Measurements from ENCODE around the gene SRSF12.
A peak's percentile ranks its signal among the peaks of the same experiment; 100 is the strongest.
"Not testable (repeated sequence)": the region's sequence is repeated elsewhere in the genome, so short reads cannot be mapped to it uniquely, and the experiment has no call there.

The SRSF12 gene

GRCh38 chr6:89133981-89134380 lies 16.1 kb upstream of the SRSF12 start:
- ChIA-PET POLR2A (interaction anchor here (2.1 kb wide), 1 partner anchor 12 kb away, joined by 16 read pairs; the partner anchor contains the start of gene PM20D2), CTCF (interaction anchor here (1.1 kb wide), 1 partner anchor 19 kb away, joined by 3 read pairs; no protein-coding TSS in a partner anchor)
- TF ChIP-seq ELF4 (IDR thresholded peaks at IDR 0.05) (no peak), FOXK2 (IDR thresholded peaks at IDR 0.05) (no peak), NFRKB (IDR thresholded peaks at IDR 0.05) (no peak), SP1 (IDR thresholded peaks at IDR 0.05) (no peak), CTBP1 (IDR thresholded peaks at IDR 0.05; ENCODE audit: borderline replicate concordance) (no peak), SUZ12 (IDR thresholded peaks at IDR 0.05) (no peak), FOXA1 (IDR thresholded peaks at IDR 0.05) (no peak), ARNT (IDR thresholded peaks at IDR 0.05) (no peak), PKNOX1 (IDR thresholded peaks at IDR 0.05) (no peak), HDGF (IDR thresholded peaks at IDR 0.05; ENCODE audit: borderline replicate concordance) (no peak), TARDBP (IDR thresholded peaks at IDR 0.05) (no peak), BHLHE40 (IDR thresholded peaks at IDR 0.05; ENCODE audit: borderline replicate concordance) (no peak), FOXM1 (IDR thresholded peaks at IDR 0.05; ENCODE audit: borderline replicate concordance) (no peak), LEF1 (IDR thresholded peaks at IDR 0.05; ENCODE audit: borderline replicate concordance) (no peak), ZNF384 (IDR thresholded peaks at IDR 0.05) (no peak), L3MBTL2 (conservative IDR thresholded peaks at IDR 0.05) (no peak)
- no peak for DNase-seq (ENCODE audit: extremely low spot score)

- ChIA-PET POLR2A (interaction anchor here (3.4 kb wide), 1 partner anchor 14 kb away, joined by 19 read pairs; the partner anchor contains the start of gene PM20D2), CTCF (interaction anchor here (0.6 kb wide), 1 partner anchor 153 kb away, joined by 4 read pairs; no protein-coding TSS in a partner anchor)
- no peak for DNase-seq (ENCODE audit: extremely low spot score)
- TF ChIP-seq BHLHE40 (IDR thresholded peaks at IDR 0.05; ENCODE audit: borderline replicate concordance) = no peak
- TF ChIP-seq LEF1 (IDR thresholded peaks at IDR 0.05; ENCODE audit: borderline replicate concordance) = no peak
- TF ChIP-seq FOXA1 (IDR thresholded peaks at IDR 0.05) = no peak
- no peak for TF ChIP-seq FOXK2 (IDR thresholded peaks at IDR 0.05)
- TF ChIP-seq SUZ12 (IDR thresholded peaks at IDR 0.05) = no peak
Measured at GRCh38 chr6:89132057-89132456, 14.2 kb upstream of the SRSF12 start.

GRCh38 chr6:89131599-89131998 lies 13.7 kb upstream of the SRSF12 start:
- POLR2A ChIA-PET = interaction anchor here (3.4 kb wide), 1 partner anchor 14 kb away, joined by 19 read pairs; the partner anchor contains the start of gene PM20D2
- TF ChIP-seq ZNF384 (IDR thresholded peaks at IDR 0.05) (no peak), LEF1 (IDR thresholded peaks at IDR 0.05; ENCODE audit: borderline replicate concordance) (no peak), ARNT (IDR thresholded peaks at IDR 0.05) (no peak), L3MBTL2 (conservative IDR thresholded peaks at IDR 0.05) (no peak), PKNOX1 (IDR thresholded peaks at IDR 0.05) (no peak)
- CTCF ChIA-PET = interaction anchor here (0.6 kb wide), 1 partner anchor 154 kb away, joined by 4 read pairs; no protein-coding TSS in a partner anchor
- DNase-seq (ENCODE audit: extremely low spot score) = no peak

- DNase-seq (ENCODE audit: extremely low spot score); POLR2A ChIA-PET; CTCF ChIA-PET: not testable (repeated sequence)
Measured at GRCh38 chr6:89128256-89128671, 10.4 kb upstream of the SRSF12 start.

GRCh38 chr6:89122625-89123024 lies 4.8 kb upstream of the SRSF12 start:
- no peak for TF ChIP-seq ARNT (IDR thresholded peaks at IDR 0.05)
- peak; percentile 43 for DNase-seq (ENCODE audit: extremely low spot score)
- CTCF ChIA-PET = interaction anchor here (0.6 to 1.3 kb wide), 6 partner anchors 16 to 246 kb away, joined by 3 to 4 read pairs (median 3); no protein-coding TSS in a partner anchor
- POLR2A ChIA-PET = interaction anchor here (1.6 to 2.7 kb wide), 2 partner anchors 24 to 42 kb away, joined by 5 to 8 read pairs; partner anchors contain the start of genes PM20D2 and PNRC1

- DNase-seq (ENCODE audit: extremely low spot score) = no peak
- TF ChIP-seq PKNOX1 (IDR thresholded peaks at IDR 0.05) = no peak
- TF ChIP-seq FOXA1 (IDR thresholded peaks at IDR 0.05) = no peak
- TF ChIP-seq SP1 (IDR thresholded peaks at IDR 0.05) = no peak
- TF ChIP-seq FOXK2 (IDR thresholded peaks at IDR 0.05) = no peak
- TF ChIP-seq NFRKB (IDR thresholded peaks at IDR 0.05) = no peak
- no peak for TF ChIP-seq L3MBTL2 (conservative IDR thresholded peaks at IDR 0.05)
- TF ChIP-seq ELF4 (IDR thresholded peaks at IDR 0.05) = no peak
- TF ChIP-seq FOXM1 (IDR thresholded peaks at IDR 0.05; ENCODE audit: borderline replicate concordance) = no peak
- TF ChIP-seq ZNF384 (IDR thresholded peaks at IDR 0.05) = no peak
- TF ChIP-seq ARNT (IDR thresholded peaks at IDR 0.05) = no peak
- TF ChIP-seq BHLHE40 (IDR thresholded peaks at IDR 0.05; ENCODE audit: borderline replicate concordance) = no peak
- no peak for TF ChIP-seq HDGF (IDR thresholded peaks at IDR 0.05; ENCODE audit: borderline replicate concordance)
- CTCF ChIA-PET = interaction anchor here (1.0 to 1.7 kb wide), 4 partner anchors 17 to 139 kb away, joined by 3 to 10 read pairs (median 4); partner anchors contain the start of gene GABRR1
- POLR2A ChIA-PET = interaction anchor here (1.4 to 2.7 kb wide), 2 partner anchors 25 to 41 kb away, joined by 5 to 8 read pairs; partner anchors contain the start of genes PM20D2 and PNRC1
Measured at GRCh38 chr6:89121934-89122333, 4.1 kb upstream of the SRSF12 start.

- CTCF ChIA-PET = interaction anchor here (0.6 to 1.7 kb wide), 5 partner anchors 116 to 486 kb away, joined by 3 to 10 read pairs (median 3); no protein-coding TSS in a partner anchor
- no peak for DNase-seq (ENCODE audit: extremely low spot score)
Measured at GRCh38 chr6:89120371-89120770, 2.5 kb upstream of the SRSF12 start.

More at GRCh38 chr6:89120371-89120770, 2.5 kb upstream of the SRSF12 start:
- no peak for TF ChIP-seq ZNF384 (IDR thresholded peaks at IDR 0.05)
- no peak for TF ChIP-seq PKNOX1 (IDR thresholded peaks at IDR 0.05)
- TF ChIP-seq ARNT (IDR thresholded peaks at IDR 0.05) = no peak
- TF ChIP-seq CTBP1 (IDR thresholded peaks at IDR 0.05; ENCODE audit: borderline replicate concordance) = no peak
- TF ChIP-seq FOXK2 (IDR thresholded peaks at IDR 0.05) = no peak
- no peak for TF ChIP-seq SUZ12 (IDR thresholded peaks at IDR 0.05)
- no peak for TF ChIP-seq L3MBTL2 (conservative IDR thresholded peaks at IDR 0.05)
- no peak for TF ChIP-seq TARDBP (IDR thresholded peaks at IDR 0.05)
- TF ChIP-seq SP1 (IDR thresholded peaks at IDR 0.05) = no peak
- no peak for TF ChIP-seq FOXA1 (IDR thresholded peaks at IDR 0.05)
- POLR2A ChIA-PET = interaction anchor here (1.4 kb wide), 1 partner anchor 26 kb away, joined by 5 read pairs; the partner anchor contains the start of gene PM20D2
